Measurements from ENCODE around the gene SGK1.

The SGK1 gene

GRCh38 chr6:134317471-134318131 lies at the start of gene SGK1:
TSS of gene SGK1 (minus strand) at chr6:134318112. CDS start at chr6:134317460, 652 bp downstream.
- peak; percentile 35 for DNase-seq (ENCODE audit: low spot score)

- peak; percentile 58 for DNase-seq (ENCODE audit: low spot score)
These were observed 45.6 kb upstream of the SGK1 start for GRCh38 chr6:134363323-134364039.

DNA sequence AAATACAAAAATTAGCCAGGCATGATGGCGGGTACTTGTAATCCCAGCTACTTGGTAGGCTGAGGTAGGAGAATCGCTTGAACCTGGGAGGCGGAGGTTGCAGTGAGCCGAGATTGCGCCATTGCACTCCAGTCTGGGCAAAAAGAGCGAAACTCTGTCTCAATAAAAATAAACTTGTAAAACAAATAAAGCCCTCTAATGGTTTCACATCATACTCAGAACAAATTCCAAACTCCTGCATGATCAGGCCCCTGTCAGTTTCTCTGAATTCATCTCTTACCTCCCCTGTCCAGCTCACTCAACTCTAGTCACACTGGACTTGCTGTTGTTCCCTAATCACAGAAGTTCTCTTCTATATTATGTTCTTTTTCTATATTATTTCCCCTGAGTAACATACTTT lies 43.1 kb upstream of the SGK1 start:
- DNase-seq (ENCODE audit: low spot score) = no peak

DNA sequence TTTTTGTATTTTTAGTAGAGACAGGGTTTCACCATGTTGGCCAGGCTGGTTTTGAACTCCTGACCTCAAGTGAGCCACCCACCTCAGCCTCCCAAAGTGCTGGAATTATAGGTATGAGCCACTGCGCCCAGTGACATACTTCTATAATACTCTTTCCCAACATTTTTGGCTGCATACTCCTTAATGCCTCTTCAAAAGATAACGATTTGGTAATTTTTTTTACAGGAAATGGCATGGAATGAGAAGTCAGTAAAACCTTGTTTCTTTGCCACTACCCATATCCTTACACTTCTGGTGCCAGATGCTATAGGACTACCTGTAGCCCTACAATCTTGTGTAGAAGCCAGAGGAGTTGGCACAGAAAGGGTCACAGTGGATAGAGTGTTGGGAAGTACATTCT lies 41.4 kb upstream of the SGK1 start:
- no peak for DNase-seq (ENCODE audit: low spot score)

DNA sequence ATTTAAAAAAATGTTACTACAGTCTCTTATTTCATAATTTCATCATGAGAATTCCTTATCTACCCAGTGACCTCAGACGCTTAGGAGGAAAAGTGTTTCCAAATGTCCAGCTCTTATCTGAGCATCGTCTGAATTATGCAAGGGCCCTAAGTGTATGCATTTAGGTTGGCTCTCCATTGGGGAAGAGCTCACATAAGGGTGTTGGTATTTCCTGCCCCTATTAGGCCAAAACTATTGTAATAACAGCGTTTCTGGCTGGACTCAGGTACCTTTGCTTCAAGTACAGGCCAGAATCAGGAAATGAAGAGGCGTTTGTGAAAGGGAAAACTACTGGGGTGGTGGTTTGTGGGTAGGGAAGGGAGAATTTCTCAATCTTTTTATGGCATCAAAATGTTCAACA lies 40.4 kb upstream of the SGK1 start:
- no peak for DNase-seq (ENCODE audit: low spot score)

DNA sequence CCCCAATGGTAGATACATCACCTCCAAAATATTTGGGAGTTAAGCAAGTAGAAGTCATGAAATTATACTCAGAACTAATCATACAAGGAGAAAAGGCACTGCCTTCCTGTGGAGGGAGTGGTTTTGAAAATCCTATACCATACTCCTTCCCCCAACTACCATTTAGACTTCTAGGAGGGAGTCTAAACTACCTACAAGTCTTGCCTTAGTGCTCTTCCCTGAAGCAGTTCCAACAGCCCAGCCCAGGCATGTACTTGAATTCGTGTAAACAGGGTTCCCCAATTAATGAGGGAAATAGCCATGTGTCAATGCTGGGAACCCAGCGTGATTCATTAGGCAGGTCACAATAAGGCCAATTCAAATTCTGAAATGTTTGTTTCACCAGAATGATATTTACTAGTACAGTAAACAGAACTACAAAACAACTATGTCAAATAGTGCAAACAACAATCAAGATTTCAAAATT lies 39.1 kb upstream of the SGK1 start:
- DNase-seq (ENCODE audit: low spot score) = no peak

- DNase-seq (ENCODE audit: low spot score) = no peak
These were observed 38.5 kb upstream of the SGK1 start for GRCh38 chr6:134356405-134356804.

DNA sequence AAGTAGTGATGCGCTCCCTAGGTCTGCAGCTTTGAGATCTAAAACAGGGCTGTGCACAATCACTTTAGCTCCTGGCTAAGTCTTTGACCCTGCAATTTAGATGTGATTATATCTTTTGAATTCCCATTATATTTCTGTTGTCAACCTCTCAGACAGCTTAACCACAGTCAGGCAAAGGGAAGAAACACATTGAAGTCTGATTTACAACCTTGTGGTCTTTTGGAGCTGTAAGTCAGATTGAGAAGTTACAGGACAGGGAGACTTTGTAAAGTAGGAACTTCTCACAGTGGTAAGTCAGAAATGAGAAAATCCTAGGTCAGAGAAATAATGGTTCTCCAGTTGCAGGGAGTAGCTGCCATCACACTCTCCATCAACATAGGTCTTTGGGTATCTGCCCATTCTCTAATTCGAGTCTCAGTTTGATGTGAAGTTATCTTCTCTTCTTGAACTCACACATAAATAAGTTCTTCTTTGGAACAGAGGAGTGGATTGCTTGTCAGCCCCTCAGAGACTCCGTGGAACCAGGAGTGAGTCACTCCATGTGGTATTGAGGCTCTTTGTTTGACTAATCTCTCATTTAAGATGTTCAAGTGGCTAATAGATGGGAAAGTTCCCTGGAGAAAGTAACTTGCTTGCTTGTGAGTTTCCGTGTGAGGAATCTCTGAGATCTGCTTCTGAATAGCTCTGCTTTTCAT lies 35.0 kb upstream of the SGK1 start:
- peak; percentile 24 for DNase-seq (ENCODE audit: low spot score)

DNA sequence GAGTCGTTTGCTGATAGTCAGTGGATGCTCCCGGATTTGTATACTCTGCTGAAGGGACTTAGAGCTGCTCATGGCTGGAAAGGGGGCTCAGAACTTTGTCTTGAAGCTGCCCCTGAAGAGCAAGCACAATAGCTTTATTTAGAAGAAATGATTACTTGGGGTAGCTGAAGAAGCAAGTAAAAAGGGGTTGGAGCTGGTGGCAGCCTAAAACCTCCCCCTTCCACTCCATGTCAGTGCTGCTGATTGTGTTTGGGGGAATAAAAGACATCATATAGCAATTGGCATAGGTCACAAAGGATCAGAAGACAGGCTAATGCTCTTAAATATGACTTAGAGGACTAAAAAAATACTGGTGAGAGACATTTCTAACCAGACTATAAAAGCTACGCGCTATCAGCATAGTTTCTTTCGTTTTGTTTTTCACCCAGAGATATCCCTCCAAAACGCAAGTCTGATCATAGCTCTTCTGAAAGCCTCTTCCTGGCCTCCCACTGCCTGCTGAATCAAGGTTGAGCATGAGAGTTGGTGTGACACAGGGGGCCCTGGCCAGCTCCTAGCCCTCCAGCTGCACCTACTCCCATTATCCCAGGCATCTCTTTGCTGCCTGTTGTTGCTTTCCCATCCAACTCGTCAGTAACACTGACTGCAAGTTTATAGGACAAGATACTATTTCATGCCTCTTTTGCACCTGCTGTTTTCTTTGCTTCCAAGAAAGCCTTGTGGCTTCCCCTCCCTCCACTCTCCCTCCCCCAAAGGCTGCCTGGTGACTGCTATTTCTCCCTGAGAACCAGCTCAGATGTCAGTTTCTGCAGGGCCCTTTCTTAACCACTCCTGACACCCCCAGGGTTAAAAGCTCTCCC lies 33.9 kb upstream of the SGK1 start:
- DNase-seq (ENCODE audit: low spot score) = no peak

- DNase-seq (ENCODE audit: low spot score) = peak; percentile 22
These were observed 30.2 kb upstream of the SGK1 start for GRCh38 chr6:134347885-134348805.

DNA sequence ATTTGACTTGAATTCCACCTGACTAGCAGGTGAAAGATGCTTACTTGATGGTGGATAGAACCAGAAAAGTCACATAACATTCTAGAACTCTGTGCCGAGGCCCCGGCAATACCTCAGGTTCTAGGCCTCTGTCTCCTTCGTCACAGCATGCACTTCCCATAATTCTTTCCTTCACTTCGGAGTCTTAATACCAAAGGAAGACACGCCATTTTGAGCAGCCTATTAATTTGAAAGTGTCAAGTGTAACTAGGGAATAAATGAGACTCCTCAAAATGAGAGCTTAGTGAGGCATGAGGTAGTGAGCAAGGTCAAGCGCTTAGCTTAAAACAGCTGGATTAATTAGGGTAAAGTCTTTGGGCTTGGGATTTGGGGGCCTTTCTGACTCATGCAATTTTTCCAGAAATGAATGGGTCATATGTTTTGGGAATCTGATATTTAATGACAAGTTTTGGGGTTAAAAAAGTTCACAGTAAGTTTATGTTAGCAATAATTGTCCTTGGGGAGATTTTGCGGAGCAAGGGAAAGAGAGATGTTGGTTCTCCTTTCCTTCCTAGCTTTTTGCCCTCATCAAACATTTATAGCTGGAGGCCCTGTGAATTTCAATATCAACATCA lies 29.1 kb upstream of the SGK1 start:
- DNase-seq (ENCODE audit: low spot score) = no peak

DNA sequence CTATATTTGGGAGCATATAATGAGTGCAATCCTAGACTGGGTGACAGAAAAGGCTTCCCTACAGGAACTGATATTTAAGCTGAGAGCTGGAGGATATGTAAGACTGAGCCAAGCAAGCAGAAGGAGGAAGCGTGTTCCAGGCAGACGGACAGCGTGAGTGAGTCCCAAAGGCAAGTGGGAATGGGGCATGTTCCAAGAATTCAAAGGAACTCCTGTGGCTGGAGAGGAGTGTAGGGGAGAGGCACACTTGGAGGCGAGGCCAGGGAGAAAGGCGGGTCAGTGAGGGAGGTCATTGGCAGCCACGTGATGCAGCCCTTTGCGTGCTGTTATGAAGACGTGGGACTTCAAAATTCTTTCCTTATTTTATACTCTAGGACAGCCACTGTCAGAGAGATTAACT lies 27.9 kb upstream of the SGK1 start:
- DNase-seq (ENCODE audit: low spot score) = no peak

DNA sequence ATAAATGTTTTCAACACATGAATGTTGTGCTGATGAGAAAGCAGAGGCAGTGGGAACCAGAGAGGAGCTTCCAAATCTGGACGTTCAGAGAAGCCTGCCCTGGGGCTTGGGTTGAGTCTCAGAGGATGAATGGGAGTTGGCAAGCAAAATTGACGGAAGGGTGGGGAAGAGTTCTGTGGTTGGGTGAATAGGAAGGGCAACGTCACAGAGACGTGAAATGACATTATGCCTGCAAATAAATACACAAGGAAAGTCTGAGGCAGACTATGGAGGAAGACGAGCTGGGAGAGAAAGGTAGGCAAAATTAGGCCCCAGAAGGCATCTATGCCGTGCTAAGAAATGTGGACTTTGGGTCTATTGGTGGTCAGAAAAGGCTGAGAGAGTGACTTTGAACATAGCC lies 25.2 kb upstream of the SGK1 start:
- no peak for DNase-seq (ENCODE audit: low spot score)

- no peak for DNase-seq (ENCODE audit: low spot score)
These were observed 24.2 kb upstream of the SGK1 start for GRCh38 chr6:134341999-134342567.

- no peak for DNase-seq (ENCODE audit: low spot score)
These were observed 22.5 kb upstream of the SGK1 start for GRCh38 chr6:134340179-134340975.

DNA sequence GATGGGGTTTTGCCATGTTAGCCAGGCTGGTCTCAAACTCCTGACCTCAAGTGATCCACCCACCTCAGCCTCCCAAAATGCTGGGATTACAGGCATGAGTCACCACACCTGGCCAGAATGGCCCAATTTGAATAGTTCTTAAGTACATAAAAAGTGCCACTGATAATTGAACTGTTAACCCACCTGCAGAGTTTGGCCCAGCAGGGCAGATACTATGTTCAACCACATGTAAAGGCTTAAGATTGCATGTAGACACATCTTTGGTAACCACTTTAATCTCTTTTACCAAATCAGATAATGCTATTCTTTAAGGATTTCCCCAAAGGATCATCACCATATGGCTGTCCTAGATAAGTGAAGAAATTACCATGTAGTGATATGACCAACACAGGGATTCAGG lies 21.3 kb upstream of the SGK1 start:
- no peak for DNase-seq (ENCODE audit: low spot score)

DNA sequence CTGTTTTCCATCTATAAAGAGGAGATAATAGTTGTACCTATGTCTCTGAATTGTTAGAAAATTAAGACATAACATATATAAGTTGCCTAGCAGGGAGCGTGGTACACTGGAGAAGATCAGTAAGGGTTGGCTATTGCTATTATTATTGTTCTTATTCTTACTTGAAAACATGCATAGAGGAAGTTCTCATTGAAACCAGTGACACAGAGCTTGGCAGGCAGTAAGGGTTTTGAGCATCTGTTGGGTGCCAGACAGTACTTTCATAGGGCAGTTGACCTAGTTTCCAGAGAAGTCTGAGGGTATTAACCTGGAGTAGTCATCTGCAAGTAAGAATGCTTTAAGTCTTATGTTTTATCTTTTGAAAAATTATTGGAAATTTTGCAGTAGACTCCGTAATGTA lies 13.3 kb upstream of the SGK1 start:
- no peak for DNase-seq (ENCODE audit: low spot score)

DNA sequence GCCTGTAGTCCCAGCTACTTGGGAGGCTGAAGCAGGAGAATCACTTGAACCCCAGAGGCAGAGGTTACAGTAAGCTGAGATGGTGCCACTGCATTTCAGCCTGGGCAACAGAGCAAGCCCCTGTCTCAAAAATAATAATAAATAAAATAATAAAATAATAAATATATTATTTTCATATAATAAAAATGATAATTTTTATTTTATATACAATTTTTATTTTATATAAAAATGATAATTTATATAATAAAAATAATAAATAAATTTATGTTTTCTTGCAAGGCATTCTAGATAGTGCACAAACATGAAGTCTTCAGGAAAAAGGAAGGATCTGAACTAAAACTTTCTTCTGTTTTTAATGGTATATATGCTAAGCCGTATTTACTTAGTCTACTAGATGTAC lies 12.6 kb upstream of the SGK1 start:
- DNase-seq (ENCODE audit: low spot score) = no peak

DNA sequence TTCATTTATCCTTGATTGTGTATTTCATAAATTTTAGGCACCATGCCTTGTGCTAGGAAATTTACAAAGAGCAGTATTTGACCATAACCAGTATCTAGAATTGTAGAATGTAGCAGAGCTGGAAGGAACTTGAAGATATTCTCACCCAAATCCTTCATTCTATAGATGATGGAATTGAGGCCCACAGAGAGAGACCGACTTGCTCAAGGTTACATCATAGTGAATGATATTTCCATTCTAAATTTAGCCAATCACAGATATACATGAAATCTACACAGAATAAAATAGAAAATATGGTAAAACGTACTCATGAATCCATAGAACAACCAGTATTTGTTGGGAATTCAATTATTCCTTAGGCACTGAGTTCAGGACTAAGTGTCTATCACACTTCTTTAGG lies 10.9 kb upstream of the SGK1 start:
- DNase-seq (ENCODE audit: low spot score) = no peak

Measured in AG08396 (cell line).